C1 segment of cervical spinal cord (tissue), 14 donors: ENCODE results near the gene KIRREL3.
A peak's percentile ranks its signal among the peaks of the same experiment; 100 is the strongest.

ENCODE experiments used
- DNase-seq, 14 donors: peaks; one replicate each; lab custom pipeline; 2025; lab: John Stamatoyannopoulos, UW

Gene KIRREL3

GRCh38 chr11:126476266-126476924, 524.2 kb downstream of the KIRREL3 start:
- no peak for DNase-seq

DNA sequence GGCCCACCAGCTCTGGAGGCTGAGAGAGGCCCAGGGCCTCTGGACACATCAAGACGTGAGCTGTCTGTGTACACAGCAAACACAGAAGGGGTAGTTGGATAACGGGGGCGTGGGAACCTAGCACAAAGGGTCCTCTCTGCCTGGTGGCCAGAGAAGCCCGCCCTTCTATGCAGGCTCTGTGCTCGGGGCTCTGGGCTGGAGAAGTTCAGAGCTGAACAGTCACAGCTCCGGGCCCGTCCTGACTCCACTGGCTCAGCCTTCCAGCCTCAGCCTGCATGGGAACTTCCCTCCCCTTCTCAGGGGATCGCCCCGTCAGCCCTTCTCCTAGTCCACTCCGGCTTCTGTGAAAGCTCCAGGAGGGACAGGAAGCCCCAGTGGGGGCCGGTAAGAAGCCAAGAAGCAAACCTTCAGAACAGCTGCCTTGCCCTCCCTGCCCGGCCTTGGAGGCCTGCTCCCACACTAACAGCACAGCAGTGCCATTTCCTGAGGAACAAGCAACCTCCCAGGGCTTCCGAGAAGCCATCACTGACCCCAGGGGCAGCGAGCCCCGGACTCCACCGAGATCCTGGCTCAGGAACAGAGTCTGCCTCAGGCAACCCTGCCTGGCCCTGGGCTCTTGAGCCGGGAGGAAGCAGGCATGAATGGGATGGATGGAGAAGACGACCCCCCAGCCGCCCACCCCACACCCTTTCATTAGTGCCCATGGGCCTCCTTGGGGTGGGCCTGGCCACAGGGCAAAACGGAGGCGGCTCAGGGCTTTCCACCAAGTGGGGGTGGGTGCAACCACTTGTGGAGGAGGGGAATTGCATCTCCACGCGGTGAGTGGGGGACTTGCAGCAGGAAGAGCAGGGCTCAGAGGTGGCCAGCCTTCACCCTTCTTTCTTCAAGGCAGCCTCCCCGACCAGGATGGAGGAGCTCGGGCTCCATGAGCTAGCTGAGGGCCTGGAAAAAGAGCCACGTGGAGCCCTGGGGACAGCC, 525.3 kb downstream of the KIRREL3 start:
- DNase-seq = no peak

DNA sequence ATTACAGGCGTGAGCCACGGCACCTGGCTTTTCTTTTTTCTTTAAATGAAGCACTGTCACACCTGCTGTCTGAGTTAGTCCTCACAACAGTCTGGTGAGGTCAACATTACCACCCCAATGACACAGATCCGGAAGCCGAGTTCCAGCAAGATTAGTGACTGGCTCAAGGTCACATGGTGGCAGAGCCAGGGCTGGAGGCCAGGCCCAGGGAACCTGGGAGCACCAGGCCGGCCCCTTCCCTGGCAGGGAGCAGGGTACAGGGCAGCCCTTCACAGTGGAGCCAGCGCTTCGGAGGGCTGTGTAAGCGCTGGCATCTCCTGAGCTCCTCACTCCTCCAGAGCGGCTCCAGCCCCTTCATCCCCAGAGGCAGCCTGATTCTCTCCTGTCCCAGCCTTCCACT, 526.4 kb downstream of the KIRREL3 start:
- no peak for DNase-seq

- DNase-seq = no peak
Observed at GRCh38 chr11:126473269-126473668, 527.3 kb downstream of the KIRREL3 start.

GRCh38 chr11:126469311-126469710, 531.3 kb downstream of the KIRREL3 start:
- no peak for DNase-seq

GRCh38 chr11:126468102-126468521, 532.5 kb downstream of the KIRREL3 start:
- peak in 2 of 14 donors; percentile 12 to 37 for DNase-seq

DNA sequence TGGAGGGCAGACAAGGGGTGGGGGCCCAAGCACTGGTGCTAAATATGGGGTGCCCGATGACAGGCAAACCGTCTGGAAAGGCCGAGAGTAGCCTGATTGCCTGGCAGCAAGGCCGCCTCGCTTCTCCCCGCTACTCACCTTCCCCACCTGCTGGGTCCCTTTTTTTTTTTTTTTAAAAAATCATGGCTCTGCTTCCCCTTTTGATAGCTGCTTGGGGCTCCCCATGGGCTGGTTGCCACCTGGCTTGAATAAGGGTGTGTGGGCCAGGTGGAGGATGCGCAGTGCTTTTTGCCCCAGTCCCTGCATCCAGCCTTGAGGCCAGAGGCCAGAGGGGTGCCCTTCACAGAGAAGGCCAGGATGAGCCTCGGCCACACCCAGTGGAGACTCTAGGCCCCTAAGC, 533.1 kb downstream of the KIRREL3 start:
- no peak for DNase-seq

DNA sequence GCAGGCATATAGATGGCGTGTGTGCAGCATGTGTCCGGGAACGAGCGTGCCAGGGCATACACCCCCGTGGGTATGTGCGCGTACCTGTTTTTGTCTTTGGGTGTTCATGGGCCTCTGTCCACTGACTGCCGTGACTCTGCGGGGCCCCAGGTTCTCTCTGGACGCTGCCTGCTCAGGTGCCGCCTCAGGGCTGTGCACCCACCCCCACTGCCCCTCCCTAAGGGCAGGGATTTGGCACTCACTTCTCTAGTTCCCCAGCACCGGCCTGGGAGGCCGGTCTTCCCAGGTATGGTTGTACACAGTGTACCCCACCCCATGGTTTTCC, 533.6 kb downstream of the KIRREL3 start:
- no peak for DNase-seq

- DNase-seq = no peak
Observed at GRCh38 chr11:126466236-126467045, 534.1 kb downstream of the KIRREL3 start.

GRCh38 chr11:126465573-126466188, 534.9 kb downstream of the KIRREL3 start:
- peak in 2 of 14 donors; percentile 21 to 38 for DNase-seq

DNA sequence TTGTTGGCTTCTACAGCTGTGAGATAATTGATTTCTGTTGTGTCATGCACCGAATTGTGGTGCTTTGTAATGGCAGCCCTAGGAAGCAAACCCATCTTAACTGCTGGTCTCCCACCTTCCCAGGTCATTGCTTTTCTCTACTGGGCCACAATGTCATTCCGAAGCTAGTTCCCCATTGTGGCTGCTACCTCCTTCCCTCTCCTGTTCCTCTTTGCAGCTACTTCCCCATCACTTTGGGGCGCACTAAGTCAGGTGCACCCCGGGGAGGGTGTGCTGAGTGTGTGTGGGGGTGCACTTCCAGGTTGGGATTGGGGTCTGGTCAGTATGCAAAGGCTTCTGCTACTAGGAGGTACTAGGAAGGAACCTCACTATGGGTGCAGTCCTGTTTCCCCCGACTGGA, 535.8 kb downstream of the KIRREL3 start:
- DNase-seq = peak in 1 of 14 donors; percentile 16

GRCh38 chr11:126462422-126462821, 538.1 kb downstream of the KIRREL3 start:
- DNase-seq = no peak

- no peak for DNase-seq
Observed at GRCh38 chr11:126461996-126462395, 538.6 kb downstream of the KIRREL3 start.

DNA sequence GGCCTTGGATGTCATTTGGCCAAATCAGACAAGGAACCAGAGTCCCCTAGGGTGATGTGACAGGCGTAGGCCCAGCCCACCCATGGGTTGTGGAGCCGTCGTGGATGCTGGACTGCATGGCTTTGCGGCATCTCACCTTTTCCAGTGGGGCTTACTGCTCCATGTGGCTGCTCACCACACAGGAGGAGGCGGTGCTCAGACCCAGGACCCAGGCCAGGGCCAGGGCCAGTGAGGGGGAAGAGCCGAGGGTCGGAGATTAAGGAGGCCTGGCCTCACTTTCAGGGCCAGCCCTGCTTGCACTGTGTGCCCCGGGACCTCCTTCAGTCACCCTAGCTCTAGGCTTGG, 539.5 kb downstream of the KIRREL3 start:
- no peak for DNase-seq

DNA sequence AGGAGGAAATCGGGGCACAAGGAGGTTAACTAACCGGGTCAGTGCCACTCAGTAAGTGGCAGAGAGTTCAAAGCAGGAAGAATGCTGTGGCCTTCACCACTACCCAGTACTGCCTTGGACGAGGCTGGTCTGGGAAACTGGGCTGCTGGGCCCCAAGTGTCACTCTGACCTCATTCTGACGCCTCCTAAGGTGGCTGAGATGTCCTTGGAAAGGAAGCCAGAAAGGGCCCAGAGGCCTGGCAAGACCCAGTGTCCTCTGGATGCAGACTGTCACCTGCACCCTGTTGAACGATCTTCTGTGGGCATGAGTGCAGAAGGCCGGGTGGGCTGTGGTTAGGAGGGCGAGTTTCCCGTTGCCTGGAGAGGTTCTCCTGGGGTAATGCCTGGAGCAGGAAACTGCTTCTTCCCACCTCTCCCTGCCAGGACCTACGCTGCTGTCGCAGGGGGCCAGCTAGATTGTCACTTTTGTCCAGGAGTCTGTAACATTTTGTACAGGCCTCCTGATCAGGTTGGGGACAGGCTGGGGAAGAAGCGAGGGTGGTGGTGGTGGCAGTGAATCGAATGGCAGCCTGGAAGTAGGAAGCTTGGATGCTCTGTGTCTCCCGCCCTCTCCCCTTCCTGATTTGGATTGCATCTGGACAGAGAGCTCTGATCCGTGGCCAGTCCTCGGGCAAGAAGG, 540.0 kb downstream of the KIRREL3 start:
- DNase-seq = no peak

DNA sequence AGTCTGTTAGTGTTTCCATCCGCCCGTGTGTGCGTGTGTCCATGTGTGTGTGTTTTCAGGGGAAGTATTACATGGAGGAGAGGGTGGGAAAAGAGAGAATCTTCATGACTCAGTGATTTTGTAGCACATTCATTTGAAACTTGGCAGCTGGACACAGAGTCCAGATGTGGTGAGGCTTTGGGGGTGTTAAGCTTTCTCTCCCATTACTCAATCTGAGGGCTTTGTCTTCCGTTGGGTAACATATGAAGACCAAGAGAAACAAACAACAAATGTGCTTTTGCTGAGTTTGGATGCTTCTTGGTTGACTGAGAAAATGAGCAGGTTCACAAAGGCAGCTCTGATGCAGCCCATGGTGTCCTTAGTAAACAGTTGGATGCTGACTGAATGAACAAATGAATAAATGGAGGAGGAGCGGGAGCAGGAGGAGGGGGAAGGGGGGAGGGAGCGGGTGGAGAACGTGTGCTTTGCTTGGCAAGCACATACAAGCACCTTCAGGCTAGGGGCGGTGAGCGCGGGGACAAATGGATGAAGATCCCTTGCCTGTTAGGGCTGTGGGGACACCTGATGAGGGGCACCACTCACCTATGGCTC, 540.8 kb downstream of the KIRREL3 start:
- peak in 5 of 14 donors; percentile 28 to 49 (median 39) for DNase-seq

DNA sequence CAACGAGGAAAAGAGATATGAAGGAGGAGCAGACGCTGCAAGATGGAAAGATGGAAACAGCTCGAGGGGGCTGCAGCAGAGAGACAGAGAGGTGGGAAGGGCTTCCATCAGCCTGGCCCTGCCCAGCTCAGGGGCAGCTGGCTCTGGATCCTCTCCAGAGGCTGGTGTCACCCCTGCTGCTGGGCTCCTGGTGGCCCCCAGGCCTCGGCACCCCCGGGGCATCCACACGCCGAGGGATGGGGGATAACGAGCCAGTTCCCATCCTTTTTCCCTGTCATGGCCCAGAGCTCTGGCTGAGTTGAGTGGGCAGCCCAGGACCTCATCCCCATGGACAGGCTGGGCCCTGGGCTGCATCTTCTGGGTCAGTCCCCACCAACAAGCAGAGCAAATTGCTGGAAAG, 542.8 kb downstream of the KIRREL3 start:
- no peak for DNase-seq

DNA sequence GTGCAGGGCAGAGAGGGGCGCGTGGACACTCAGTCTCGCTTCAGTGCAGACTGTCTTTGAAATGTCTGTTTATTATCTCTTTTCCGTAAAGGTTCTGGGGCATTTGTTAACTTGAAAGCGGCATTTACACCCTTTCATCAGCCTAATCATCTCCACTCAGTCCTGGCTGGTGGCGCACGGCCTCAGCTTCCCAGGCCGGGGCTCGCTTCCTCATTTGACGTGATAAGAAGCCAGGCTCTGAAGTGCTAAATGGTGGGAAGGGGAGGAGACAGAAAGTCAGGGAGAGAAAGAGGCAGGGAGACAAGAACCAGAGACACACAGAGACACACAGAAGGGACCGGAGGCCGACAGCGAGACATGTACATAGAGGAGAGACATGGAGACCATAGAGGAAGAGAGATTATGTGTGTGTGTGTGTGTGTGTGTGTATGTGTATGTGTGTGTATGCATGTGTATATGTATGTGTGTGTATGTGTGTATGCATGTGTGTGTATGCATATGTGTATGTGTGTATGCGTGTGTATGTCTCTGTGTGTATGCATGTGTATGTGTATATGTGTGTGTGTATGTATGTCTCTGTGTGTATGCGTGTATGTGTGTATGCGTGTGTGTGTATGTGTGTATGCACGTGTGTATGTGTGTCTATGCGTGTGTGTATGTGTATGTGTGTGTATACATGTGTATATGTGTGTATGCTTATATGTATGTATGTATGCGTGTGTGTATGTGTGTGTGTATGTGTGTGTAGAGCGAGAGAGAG, 543.6 kb downstream of the KIRREL3 start:
- no peak for DNase-seq

DNA sequence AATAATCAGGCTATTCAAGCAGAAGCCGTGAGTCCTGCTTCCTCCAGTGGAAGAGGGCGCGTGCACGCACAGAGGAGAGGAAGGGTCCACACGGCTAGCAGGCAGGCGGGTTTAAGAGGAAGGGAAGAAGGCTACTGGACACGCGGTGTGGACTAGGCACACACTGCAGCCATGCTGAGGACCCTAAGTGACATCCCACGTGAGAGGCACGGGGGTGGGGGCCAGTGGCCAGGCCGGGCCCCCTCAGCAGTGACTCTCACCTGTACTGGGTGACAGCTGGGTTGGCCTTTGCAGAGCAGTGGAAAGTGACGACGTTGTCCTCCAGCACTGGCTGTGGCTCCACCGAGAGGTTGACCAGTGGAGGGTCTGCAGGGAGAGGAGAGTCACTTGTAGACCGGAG, 544.5 kb downstream of the KIRREL3 start:
- DNase-seq = no peak
